GM10847 (cell line): Measurements from ENCODE around the gene GRB10.

Experiments used
- POLR2A ChIP-seq: IDR thresholded peaks from 2 replicates; pipeline ENCODE4 v1.6.1; 2011; ENCODE audit not compliant: insufficient read length; ENCODE audit errors: extremely low read depth

GRB10 gene

DNA sequence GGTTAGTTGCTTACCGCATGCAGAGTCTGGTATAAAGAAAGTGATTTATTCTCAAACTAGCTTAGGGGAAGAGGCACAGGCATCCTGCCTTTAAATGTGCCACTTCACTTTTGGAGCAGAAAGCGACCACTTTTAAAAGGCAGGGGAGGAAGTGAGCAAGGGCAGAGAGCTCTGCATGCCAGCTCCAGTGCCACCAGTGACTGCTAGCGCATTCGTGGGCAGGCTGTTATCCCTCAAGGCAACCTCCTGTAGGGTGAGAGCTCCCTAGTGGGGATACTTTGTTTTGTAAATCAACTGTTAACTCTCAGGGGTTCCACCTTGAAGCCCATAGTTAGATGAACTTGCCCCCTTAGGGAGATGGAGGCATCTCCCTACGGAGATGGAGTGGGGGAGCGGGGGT lies 29.4 kb upstream of the GRB10 start:
- no peak for TF ChIP-seq POLR2A

DNA sequence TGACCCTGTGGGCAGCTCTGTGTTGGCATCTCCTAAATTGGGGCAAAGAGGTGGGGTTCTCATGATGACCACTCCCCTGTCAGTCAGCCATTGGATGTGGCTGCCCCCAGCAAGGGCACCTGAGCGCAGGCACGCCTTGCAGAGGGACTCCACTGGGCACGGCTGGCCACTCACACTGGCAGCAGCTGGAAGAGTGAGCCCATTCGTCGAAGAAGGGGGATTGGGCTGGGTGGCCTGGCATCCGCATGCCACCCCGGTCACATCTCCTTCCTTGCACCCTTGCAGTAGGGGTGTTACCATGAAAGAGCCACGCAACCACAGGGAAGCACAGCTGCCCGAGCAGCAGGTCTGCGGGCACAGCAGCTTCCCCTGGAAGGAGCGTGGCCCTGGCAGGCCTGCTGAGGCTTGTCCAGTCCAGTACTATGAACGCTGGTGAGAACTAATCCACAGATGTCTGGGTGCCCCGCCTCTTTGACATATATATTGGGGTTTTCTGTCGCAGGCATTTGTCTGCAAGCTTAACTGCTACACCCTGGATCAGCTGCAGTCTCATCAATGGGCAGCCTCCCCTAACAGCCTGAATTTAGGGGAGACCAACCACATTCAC lies 25.7 kb upstream of the GRB10 start:
- no peak for TF ChIP-seq POLR2A

GRCh38 chr7:50807026-50807730 lies 24.5 kb upstream of the GRB10 start:
- TF ChIP-seq POLR2A = no peak

- no peak for TF ChIP-seq POLR2A
Observed at GRCh38 chr7:50806143-50806542, 23.4 kb upstream of the GRB10 start.

DNA sequence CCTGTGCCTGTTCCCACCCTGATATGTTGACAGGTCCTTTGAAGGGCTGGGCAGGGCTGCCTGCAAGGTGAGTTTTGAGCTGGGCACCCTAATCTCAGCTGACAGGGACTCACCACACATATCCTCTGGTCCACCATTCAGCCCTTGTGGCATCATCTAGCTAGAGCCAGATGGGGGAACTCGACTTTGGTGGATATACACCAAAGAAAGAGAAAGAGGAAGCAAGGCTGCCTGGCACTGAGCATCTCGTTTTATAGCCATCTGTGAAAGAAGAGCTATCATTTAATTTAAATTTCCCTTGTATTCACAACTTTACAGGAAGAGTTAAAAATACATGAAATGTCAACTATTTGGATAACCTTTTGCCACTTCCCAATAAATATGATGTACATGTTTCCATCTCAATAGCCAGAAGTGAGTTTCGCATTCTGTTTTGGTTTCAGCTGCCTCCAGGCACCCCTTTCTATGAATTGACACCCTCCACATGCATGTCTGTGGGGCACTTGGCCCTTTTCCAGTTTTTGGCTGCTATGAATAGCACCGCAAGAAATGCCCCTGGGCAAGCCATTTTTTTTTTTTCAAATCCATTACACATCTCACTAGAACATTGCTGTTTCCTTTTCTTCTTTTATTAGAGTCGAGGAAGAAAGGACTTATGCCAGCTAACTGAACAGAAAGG lies 22.9 kb upstream of the GRB10 start:
- TF ChIP-seq POLR2A = no peak

- TF ChIP-seq POLR2A = no peak
Observed at GRCh38 chr7:50803359-50804337, 21.0 kb upstream of the GRB10 start.

GRCh38 chr7:50801907-50802306 lies 19.2 kb upstream of the GRB10 start:
- no peak for TF ChIP-seq POLR2A

DNA sequence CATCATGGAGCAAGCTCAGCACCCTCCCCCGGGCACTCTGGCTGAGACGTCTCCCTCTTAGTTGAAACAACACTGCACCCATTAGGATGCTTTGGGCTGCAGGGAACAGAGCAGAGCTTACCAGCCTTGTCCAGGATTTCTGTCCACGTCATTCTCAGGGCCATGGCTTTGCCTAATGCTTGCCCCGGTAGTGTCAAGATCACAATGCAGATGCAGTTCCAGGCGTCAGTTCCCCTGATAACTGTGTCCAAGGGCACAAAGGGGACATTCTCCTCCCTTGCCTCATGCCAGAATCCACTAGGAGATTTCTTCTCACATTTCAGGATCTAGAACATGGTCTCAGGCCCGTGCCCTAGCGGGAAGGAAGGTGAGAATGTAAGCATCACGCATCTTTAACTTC lies 17.2 kb upstream of the GRB10 start:
- no peak for TF ChIP-seq POLR2A

DNA sequence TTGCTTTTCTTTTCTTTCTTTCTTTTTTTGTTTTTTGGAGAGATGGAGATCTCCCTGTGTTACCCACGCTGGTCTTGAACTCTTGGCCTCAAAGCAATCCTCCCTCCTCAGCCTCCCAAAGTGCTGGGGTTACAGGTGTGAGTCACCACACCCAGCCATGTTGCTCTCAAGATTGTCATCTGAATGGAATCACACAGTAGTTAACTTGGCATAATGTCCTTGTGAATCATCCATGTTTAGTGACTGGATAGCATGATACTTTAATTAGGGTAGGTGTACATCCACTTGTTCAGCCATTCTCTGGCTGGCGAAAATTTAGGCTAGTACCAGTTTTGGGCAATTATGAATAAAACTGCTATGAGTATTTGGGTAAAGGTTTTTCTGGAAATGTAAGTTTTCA lies 15.4 kb upstream of the GRB10 start:
- TF ChIP-seq POLR2A = no peak

DNA sequence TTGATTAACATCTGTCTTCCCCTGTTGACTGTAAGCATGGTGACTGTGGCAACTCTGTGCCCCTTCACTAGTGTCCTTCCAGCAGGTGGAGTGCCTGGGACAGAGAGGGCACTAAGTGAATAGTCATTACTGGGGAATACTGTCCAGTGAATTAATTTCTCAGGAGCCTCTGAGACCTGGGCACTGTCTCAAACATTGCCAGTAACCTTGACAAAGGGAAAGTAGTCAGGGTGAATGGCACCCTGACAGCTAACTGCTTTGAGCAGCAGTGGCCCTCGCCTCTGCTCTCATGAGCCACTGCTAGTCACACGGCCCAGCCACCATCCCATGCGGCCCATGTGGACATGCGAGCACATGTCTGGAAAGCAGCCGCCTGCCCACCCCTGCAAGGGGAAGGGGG lies 13.1 kb upstream of the GRB10 start:
- no peak for TF ChIP-seq POLR2A

GRCh38 chr7:50795253-50795652 lies 12.6 kb upstream of the GRB10 start:
- no peak for TF ChIP-seq POLR2A

DNA sequence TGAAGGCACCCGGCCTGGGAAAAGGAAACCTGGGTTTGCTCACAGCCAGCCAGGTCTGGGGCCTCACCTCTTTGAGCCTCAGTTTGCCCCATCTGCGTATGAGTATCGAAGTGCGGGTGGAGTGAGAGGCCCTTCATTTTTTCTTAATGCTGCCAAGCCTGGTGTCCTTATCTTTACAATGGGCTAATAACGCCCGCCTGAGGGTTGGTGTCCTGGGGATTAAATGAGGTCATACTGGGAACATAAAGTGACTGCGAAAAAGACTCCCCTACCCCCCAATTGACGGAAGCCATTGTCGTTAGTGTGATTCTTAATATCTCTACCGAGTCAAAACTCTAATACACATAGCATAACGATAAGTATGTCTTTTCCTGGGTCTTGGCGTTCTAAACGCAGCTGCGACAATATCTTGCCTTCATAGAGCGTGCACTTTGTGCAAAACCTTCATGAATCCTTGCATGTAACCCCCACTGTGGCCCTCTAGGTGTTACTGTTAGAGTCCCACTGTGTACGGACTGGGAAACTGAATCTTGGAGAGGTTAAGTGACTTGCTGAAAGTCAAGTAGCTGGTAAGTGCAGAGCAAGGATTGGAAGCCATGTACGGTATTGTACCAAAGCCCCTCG lies 11.4 kb upstream of the GRB10 start:
- no peak for TF ChIP-seq POLR2A

- no peak for TF ChIP-seq POLR2A
Observed at GRCh38 chr7:50793120-50793946, 10.6 kb upstream of the GRB10 start.
